ENCODE data around the gene BORCS6.

Gene BORCS6

DNA sequence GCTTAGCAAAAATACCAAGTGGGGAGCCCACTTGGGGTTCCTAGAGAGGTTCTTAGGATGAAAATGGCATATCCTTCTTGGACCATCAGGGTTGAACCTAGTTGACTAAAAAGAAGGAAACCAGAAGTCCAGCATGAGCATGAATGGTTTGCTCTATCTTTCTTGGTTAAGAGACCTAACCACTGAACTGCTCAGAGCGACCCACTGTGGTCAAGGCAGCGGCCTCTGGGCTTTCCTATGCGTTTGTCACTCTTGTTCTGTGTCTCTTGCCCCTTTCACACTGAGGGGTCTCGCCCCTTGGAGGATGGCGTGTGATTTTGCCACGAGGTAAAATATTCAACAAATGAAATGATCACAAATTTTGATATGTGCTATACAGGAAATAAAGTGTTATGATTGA is 526 bp upstream of the BORCS6 start:
- TF ChIP-seq POLR2A (IDR thresholded peaks at IDR 0.05; ENCODE audit: low read length) (no peak), GATA1 (IDR thresholded peaks at IDR 0.05; ENCODE audit: low read depth, low read length) (no peak)

GRCh38 chr17:8189041-8189710 is 804 bp downstream of the BORCS6 start:
- peak; percentile 63 to 74 for DNase-seq
- TF ChIP-seq GATA1 (IDR thresholded peaks at IDR 0.05; ENCODE audit: low read depth, low read length): no peak
- TF ChIP-seq POLR2A (IDR thresholded peaks at IDR 0.05; ENCODE audit: low read length): no peak

More for the DNA sequence above, 526 bp upstream of the BORCS6 start:
- DNase-seq: no peak

GRCh38 chr17:8188263-8188839 is 1.6 kb downstream of the BORCS6 start:
- TF ChIP-seq POLR2A (IDR thresholded peaks at IDR 0.05; ENCODE audit: low read length): no peak
- no peak for TF ChIP-seq GATA1 (IDR thresholded peaks at IDR 0.05; ENCODE audit: low read depth, low read length)
- DNase-seq: no peak

DNA sequence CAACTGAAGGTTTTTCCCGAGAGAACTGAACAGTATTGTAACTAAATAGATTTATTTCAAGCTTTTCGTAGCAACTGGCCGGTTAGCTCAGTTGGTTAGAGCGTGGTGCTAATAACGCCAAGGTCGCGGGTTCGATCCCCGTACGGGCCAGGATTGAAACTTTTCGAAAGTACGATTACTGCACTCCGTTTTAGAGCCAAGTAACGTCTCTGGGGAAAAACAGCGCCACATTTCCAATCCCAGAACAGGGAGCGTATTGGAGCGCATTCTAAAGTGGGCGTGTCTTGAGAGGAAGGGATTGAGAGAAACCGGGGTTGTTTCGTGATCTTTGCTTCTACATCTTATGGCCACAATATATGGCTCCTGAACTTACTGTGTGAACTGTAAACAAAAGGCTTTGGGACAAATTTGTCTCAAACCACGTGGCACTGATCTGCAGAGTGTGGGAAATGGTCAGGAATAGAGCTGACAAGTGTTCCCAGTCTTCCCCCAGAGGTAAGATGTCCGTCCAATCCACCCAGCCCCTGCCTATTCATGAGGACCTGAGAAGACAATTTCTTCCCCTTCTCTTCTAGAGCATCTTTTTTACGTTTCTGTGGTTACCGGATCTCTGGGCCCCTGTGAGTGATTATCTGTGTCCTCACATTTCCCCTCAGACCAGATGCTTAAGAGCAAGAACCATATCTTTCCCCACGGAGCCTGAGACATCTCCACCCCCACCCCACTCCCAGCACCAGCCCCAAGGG is 2.3 kb downstream of the BORCS6 start:
- peak; percentile 97 to 98 for DNase-seq
- TF ChIP-seq GATA1 (IDR thresholded peaks at IDR 0.05; ENCODE audit: low read depth, low read length) (no peak), POLR2A (IDR thresholded peaks at IDR 0.05; ENCODE audit: low read length) (peak; percentile 47)

DNA sequence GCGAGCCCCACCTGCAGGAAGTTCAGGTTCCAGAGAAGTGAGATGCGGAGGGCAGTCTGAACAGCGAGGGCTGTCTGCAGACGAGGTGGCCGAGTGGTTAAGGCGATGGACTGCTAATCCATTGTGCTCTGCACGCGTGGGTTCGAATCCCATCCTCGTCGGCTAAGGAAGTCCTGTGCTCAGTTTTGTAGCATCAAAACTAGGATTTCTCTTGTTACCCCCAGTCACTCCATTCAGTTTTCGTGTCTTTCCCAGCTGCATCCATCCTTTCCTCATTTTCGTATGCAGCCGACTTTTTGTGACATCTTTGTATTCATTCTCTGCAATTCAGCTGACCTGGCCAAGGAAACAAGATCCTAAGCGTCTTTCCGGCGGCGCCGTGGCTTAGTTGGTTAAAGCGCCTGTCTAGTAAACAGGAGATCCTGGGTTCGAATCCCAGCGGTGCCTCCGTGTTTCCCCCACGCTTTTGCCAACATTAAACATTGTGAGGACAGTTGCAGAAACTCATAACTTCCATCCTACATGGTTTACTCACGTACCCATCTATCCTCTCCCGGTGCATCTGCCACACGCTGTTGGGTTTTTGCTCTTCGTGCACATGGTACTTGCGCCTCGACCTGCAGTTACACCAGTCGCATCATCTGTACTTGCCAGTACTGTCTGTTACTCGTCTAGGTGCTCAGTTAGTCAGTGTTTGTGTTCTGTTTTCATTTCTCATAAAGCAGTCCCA is 3.0 kb downstream of the BORCS6 start:
- DNase-seq: peak; percentile 96 to 97
- no peak for TF ChIP-seq GATA1 (IDR thresholded peaks at IDR 0.05; ENCODE audit: low read depth, low read length)
- peak; percentile 58 for TF ChIP-seq POLR2A (IDR thresholded peaks at IDR 0.05; ENCODE audit: low read length)

GRCh38 chr17:8186446-8186786 is 3.6 kb downstream of the BORCS6 start:
- TF ChIP-seq GATA1 (IDR thresholded peaks at IDR 0.05; ENCODE audit: low read depth, low read length): no peak
- TF ChIP-seq POLR2A (IDR thresholded peaks at IDR 0.05; ENCODE audit: low read length): no peak
- DNase-seq: no peak

DNA sequence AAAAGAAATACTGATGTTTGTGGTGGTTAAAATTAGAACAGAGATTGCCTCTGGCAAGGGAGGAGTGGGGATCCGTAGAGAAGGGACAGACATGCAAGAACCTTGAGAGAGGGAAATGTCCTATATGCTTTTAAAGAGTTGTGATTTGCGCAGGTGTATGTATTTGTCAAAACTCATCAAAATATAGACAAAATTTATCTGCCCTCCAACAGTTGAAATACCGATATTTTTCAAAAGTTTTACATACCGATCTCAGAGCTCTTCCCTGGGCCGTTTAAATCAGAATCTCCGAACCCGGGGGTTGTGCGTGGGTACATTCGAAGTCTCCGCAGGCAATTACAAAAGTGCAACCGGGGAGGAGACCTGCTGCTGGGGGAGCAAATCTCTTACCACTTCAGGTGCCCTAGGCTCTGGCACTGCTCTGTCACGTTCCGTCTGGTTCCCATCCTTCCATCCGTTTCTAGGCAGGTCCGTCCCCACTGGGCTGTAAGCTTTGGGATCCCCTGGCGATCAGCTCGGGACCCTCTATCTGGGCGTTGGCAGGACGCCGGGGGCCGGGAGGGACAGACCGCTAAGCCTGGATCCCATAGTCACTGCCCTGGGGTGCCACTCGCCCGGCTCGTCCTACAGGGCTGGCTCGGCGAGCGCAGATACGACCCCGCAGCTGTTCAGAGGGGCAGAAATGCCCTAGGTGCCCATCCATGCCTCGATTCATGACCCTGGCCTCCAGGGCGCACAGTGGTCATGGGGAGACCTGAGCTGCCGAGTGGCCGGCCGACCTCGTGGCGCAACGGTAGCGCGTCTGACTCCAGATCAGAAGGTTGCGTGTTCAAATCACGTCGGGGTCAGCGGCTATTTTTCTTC is 4.2 kb downstream of the BORCS6 start:
- no peak for TF ChIP-seq POLR2A (IDR thresholded peaks at IDR 0.05; ENCODE audit: low read length)
- no peak for TF ChIP-seq GATA1 (IDR thresholded peaks at IDR 0.05; ENCODE audit: low read depth, low read length)
- peak; percentile 83 to 93 for DNase-seq

GRCh38 chr17:8176998-8177731 is 12.8 kb downstream of the BORCS6 start:
- no peak for DNase-seq
- TF ChIP-seq POLR2A (IDR thresholded peaks at IDR 0.05; ENCODE audit: low read length): no peak
- no peak for TF ChIP-seq GATA1 (IDR thresholded peaks at IDR 0.05; ENCODE audit: low read depth, low read length)

DNA sequence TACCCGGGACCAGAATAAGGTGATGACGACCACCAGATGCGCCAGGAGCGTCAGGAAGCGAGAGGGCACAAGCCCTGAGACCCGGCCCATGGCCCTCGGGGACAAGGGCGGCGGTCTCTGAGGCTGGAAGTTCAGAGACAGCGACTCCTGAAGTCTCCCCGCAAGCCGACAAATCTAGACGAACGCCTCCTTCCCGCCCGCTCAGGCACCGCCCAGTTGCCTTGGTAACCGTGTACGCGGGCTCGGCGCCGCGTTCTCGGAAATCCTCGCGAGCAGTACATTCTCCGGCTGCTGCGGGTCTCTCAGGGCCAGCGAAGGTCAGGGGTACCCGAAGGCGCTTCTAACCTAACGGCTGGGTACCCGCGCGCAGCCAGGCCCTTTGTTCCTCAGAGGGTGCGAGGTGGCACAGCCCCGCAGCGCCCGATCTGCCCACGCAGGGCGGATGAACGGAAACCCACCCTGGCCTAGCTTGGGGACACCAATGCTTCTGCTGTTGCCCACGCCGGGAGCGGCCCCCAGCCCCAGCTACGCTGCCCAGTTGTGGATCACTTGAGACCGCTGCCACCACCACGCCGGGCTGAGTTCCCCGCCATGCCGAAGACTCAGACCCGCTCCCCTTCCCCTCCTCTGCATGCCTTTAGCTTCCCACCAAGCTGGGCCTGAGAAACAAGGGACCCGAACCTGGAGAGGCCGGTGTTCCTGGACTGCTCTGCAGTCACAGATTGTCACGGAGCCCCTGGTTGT is 13.6 kb downstream of the BORCS6 start, which contains the start of gene TMEM107:
TMEM107 (minus strand) TSS at position 184 of the 744 bp plus-strand sequence; CDS start at position 90, 94 bp downstream.
- TF ChIP-seq GATA1 (IDR thresholded peaks at IDR 0.05; ENCODE audit: low read depth, low read length): no peak
- TF ChIP-seq POLR2A (IDR thresholded peaks at IDR 0.05; ENCODE audit: low read length): peak; percentile 70
- peak; percentile 89 to 92 for DNase-seq

DNA sequence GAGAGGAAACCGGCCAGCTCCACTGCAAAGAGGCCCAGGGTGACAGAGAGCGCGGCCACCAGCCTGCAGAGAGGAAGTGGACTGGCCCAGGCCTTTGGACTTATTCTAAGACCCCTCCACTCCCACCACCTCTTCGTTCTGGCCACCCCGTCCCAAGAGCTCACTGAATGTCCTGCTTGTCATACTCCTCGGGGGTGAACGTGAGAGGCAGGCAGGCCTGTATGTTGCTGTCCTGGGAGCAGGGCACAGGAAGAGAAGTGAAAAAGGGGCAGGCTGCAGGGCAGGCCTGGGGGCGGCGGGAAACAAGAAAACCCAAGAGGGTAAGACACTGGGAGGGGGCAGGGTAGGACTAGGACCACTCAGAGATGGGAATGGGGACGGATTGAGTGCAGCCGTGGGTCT is 14.2 kb downstream of the BORCS6 start:
- no peak for DNase-seq
- TF ChIP-seq GATA1 (IDR thresholded peaks at IDR 0.05; ENCODE audit: low read depth, low read length): no peak
- TF ChIP-seq POLR2A (IDR thresholded peaks at IDR 0.05; ENCODE audit: low read length): no peak

DNA sequence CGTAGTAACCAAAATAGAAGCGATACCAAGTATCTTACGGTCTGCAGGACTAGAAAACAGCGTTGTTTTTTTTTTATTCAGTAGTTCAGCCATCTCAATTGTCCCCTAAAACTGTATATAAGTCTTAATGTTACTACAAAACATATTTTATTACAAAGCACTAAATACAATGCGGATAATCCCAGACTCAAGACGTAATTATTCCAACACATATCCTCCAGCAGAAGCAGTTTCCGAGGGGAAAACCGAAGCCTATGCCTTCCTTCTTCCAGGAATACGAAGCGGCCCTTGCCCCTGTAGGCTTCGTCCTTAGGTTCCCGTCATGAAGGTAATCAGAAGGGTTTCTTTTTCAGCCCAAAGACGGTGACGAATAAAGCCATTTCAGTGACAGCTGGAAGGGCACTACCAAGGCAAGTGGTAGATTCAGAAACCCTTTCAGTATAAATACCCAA is 16.1 kb downstream of the BORCS6 start:
- no peak for DNase-seq
- no peak for TF ChIP-seq GATA1 (IDR thresholded peaks at IDR 0.05; ENCODE audit: low read depth, low read length)
- no peak for TF ChIP-seq POLR2A (IDR thresholded peaks at IDR 0.05; ENCODE audit: low read length)

Data from erythroblast (primary cell).